Esophagus muscularis mucosa (tissue), 4 donors: ENCODE measurements around the gene ABCA6. TPM values are rescaled to one million over a fixed set of nuclear protein-coding genes. Genes with fewer than 3 reads are reported as not detected.

Experiments
- DNase-seq: peaks from one replicate; pipeline ENCODE4 v3.0.0-alpha.2; 2017; ENCODE audit errors: extremely low spot score
- H3K27ac ChIP-seq, 4 donors: fragments of 200-600 bp; sonication (generic); replicated peaks in 1 of 4; 1 replicate in 3 of 4; 2 replicates in 1 of 4; pipeline ENCODE4 v1.5.1; 2016 to 2019; ENCODE audit warnings: mild to moderate bottlenecking in 1 of 4
- H3K27me3 ChIP-seq, 4 donors: fragments of 200-600 bp; sonication (generic); one replicate each; pipeline versions ENCODE4 v1.5.1 to v1.6.0; 2016 to 2019
- H3K36me3 ChIP-seq, 4 donors: fragments of 200-600 bp; sonication (generic); one replicate each; pipeline ENCODE4 v1.5.1; 2016 to 2019
- H3K4me1 ChIP-seq, 4 donors: fragments of 200-600 bp; sonication (generic); one replicate each; pipeline ENCODE4 v1.5.1; 2016 to 2019
- H3K4me3 ChIP-seq, 4 donors: fragments of 200-600 bp; sonication (generic); 1 replicate in 2 of 4; 2 replicates in 2 of 4; pipeline ENCODE4 v1.5.1; 2016 to 2019; ENCODE audit warnings: mild to moderate bottlenecking in 4 of 4, moderate library complexity in 1 of 4
- H3K9me3 ChIP-seq, 4 donors: fragments of 200-600 bp; sonication (generic); 1 replicate in 3 of 4; 2 replicates in 1 of 4; pipeline ENCODE4 v1.5.1; 2016 to 2019
- CTCF ChIP-seq, 3 experiments: fragments of 200-600 bp in 2 of 3; fragments of 450-650 bp in 1 of 3; sonication (generic) in 2 of 3; IDR thresholded peaks; one replicate each; pipeline ENCODE4 v1.5.1; 2017 to 2019; ENCODE audit warnings: antibody characterized with exemption in 3 of 3, mild to moderate bottlenecking in 2 of 3, moderate library complexity in 1 of 3
- EP300 ChIP-seq: sonication (generic); formaldehyde crosslinking; IDR thresholded peaks from one replicate; pipeline ENCODE4 v1.6.1; 2017; ENCODE audit warnings: antibody characterized with exemption
- POLR2A ChIP-seq: fragments of 450-650 bp; IDR thresholded peaks from one replicate; pipeline ENCODE4 v1.6.1; 2017; ENCODE audit warnings: antibody characterized with exemption, moderate library complexity, mild to moderate bottlenecking, low read depth
- POLR2AphosphoS5 ChIP-seq, 2 donors: sonication (generic); formaldehyde crosslinking; IDR thresholded peaks; one replicate each; pipeline ENCODE4 v1.6.1; 2017; ENCODE audit warnings: antibody characterized with exemption in 2 of 2
- WGBS: methylation state at CpG from one replicate; pipeline ENCODE4 v1.1.5; 2018; 5-methylcytosine and 5-hydroxymethylcytosine counted together
- intact Hi-C: fragments of 100-400 bp; cut with DNase I; formaldehyde crosslinking; loops from one replicate; pipeline ENCODE4 v1.15.1; 2023
- small RNA-seq, 3 donors: library from RNA; depleted of rRNA; stranded (forward); fragments of <200 nt; gene quantifications; one replicate each; pipeline ENCODE3, GENCODE V24; 2016
- total RNA-seq, 4 donors: library from RNA; depleted of rRNA; stranded (reverse); fragments of >200 nt; gene quantifications; one replicate each; pipeline versions ENCODE4 v1.1.0 to v1.2.1, GENCODE V29; 2016

The ABCA6 gene
- total RNA-seq, 4 donors from 2014 or later = 45.1 to 85.1 (median 47.2) TPM

GRCh38 chr17:69030169-69030568, 111.5 kb downstream of the ABCA6 start:
- Histone ChIP-seq H3K36me3 (peaks cover 0 to 34% (median 5%) of the 10 kb centered on the region in 4 donors), H3K27ac (no peak overlapping the region), H3K4me1 (no peaks in the 10 kb centered on the region), H3K4me3 (no peak overlapping the region), H3K9me3 (no peaks in the 10 kb centered on the region), H3K27me3 (no peaks in the 10 kb centered on the region)
- TF ChIP-seq EP300 (no peak), POLR2A (no peak), POLR2AphosphoS5 (IDR thresholded peaks at IDR 0.05) (no peak), CTCF (IDR thresholded peaks at IDR 0.05) (no peak)
- WGBS = 77% methylated on average over 1 of the region's 1 CpG
- intact Hi-C loops = no loop called here
- DNase-seq = no peak

Small RNA genes within 50 kb of the gene (small RNA-seq; reads per million reads assigned to genes)
- 0 reads per million in 3 donors for gene MIR4524B

Other genes with a start within 250 kb of the ABCA6 start
- 10 to 100 TPM; 43.6 to 76.6 (median 64.2) TPM for gene ABCA8, start 186.5 kb downstream of the ABCA6 start, total RNA-seq
- 10 to 100 TPM; 19.8 to 56.1 (median 26.0) TPM for gene ABCA9, start 81.0 kb downstream of the ABCA6 start, total RNA-seq
- gene ABCA10, start 86.9 kb upstream of the ABCA6 start, total RNA-seq = 1 to 10 TPM; 2.5 to 4.2 (median 3.4) TPM
- 10 to 100 TPM in 2 of 4 donors, 1 to 10 TPM in 2; 8.8 to 20.8 (median 11.5) TPM for gene ABCA5, start 185.2 kb upstream of the ABCA6 start, total RNA-seq